Endometrium (tissue), 2 donors: ENCODE data around the gene KCNIP1.

Experiments used
- FAIRE-seq: peaks from 2 replicates; lab custom pipeline; 2012; peaks lifted over from hg19 to GRCh38; lab: Jason Lieb, UNC
- donor health status: control.
- donor health status: control.

KCNIP1 gene

DNA sequence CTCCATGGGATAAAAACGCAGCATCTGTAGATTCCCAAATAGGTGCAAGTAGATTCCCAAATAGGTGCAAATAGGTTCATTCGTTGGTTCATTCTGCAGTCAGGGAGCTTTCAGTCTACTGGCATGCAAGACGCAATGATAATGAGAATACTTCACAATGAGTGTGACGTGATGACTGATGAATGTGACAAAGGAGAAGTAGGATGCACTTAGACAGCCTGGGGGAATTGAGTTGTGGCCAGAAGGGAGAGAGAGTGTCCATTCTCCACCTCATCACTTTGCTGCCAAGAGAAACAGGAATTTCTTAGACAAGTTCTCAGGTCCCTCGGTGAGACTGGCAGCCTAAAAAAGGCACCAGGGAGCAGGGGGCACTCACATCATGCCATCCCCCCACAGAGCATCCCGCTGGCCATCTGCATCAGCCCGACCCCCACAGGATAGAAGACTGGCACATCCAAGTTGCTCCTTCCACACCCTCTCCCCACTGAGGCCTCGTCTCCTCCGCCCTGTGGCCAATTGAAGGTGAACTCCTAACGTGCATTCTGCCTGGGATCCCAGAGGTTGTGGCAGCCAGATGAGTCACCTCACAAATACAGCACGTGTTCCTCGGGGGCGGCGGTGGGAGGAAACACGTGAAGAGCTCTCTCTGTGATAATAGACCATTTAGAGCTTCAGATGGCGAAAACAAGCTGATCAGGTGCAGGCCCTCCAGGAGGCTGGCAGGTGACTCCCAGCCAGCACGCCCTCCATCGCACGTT lies 19.9 kb upstream of the KCNIP1 start:
- FAIRE-seq = no peak

DNA sequence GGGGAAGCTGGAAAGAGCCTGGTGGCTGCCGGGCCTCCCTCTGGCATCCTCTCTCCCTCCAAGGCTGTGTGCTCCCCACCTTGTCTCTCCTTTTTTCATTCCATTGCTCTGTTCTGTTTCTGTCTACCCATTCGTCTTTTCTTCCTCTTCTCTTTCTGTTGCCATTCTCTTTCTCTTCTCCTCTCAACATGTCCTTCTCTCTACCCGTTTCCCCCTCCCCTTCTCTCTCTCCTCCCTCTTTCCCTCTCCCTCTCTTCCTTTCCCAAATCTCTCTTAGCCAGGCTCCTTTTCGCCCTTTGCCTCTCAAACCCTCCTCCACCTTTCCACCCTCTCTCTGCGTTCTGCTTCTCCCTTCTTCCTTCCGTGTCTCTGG lies 19.4 kb upstream of the KCNIP1 start:
- no peak for FAIRE-seq

DNA sequence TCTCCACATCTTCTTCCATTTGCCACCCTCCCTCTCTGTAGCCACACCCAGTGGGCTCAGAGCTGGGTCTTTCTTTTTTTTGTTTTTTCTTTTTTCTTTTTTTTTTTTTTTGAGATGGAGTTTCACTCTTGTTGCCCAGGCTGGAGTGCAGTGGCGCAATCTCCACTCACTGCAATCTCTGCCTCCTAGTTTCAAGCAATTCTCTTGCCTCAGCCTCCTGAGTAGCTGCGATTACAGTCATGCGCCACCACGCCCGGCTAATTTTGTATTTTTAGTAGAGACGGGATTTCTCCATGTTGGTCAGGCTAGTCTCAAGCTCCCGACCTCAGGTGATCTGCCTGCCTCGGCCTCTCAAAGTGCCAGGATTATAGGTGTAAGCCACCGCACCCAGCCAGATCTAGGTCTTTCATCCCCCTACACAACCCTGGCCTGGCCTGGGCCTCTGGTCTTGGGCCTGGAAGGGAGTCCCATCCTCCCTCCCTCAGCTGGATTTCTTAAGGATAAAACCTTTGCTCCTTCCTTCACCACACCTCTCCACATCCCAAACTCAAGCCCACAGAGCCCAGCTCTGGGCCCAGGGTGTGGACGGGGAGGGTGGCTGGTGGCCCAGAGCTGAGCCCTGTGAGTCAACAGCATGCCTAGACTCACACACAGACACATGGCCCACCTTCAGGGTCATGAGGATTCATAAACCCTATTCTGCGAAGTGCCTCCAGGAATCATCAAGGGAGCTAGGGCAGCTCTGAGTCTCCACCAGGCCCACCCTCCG lies 18.8 kb upstream of the KCNIP1 start:
- FAIRE-seq = no peak

DNA sequence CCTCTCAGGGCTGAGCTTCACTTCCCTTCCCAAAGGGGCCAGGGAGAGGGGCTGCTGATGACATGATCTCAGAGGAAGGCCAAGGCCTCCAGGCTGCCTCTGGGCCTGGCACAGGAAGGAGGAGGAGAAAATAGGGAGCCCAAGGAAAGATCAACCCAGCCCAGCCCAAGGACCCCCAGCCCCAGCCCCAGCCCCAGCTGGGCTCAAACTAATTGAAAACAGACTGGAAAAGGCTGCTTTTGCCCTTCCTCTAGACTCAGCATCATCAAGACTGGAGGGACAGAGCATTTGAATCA lies 18.3 kb upstream of the KCNIP1 start:
- no peak for FAIRE-seq

DNA sequence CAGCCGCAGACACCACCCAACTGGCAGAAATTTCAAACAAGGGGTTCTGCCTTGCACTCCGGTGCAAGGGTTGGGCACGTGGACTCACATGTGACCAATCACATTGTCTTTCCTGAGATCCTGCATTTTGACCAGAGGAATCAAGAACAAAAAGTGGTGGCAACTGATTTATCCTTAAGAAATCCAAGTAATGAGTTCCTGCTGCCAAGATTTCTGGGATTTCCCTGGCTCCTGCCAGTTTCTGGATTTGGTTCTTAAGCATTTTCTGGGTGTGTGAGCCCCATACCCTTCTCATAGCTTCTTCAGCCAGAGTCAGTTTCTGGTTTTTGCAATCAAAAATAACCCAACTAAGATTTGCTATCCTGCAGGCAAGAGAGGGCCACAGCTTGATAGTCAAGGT lies 17.4 kb upstream of the KCNIP1 start:
- FAIRE-seq = no peak

DNA sequence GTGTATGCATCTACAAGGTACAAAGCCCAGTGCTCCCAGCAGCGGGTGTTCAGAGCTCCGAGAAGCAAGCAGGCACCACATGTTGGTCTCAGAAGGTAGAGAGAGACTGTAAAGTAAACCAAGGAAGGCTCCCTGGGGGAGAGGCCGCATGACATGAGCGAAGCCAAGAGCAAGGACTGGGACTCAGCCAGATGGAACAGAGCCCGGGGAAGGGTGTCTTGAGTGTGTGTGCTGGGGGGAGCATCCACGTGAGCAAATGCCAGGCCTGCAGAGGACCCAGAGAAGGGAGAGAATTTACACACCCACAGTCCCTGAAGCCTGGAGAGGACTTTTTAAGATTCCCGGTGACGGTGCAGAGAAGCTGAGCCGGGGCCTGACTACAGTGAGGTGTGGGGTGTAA lies 15.2 kb upstream of the KCNIP1 start:
- no peak for FAIRE-seq

DNA sequence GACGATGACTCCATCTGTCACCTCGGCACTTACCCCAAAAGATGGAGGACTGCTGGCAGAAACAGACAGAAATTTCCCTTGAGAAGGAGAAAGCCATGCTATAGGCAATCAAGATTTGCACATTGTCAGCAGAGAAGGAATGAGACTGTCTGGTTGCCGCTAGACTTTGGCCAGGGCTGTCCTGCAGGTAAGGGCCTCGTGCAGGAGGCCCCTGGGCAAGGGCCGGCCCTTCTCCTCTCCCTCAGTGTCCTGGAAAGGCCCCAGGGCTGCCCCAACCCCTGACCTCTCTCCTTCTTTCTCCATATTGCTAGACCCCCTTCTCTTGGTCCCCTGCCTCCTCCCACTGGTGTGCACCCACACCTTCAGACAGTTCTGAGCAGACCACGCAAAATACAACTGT lies 14.6 kb upstream of the KCNIP1 start:
- FAIRE-seq = no peak

DNA sequence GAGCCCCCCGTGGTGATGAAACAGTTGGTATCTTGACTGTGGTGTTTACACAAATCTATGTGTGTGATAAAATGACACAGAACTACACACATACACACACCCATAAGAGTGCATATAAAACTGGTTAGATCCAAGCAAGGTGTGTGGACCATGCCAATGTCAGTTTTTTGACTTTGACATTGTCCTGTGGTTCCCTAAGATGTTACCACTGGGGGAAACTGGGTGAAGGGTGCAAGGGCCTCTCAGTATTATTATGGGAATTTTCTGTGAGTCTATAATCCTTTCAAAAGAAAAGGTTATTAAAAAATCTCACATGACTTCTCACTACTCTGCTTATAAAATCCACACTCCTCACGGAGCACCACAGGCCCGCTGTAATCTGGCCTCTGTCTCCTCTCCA lies 13.4 kb upstream of the KCNIP1 start:
- no peak for FAIRE-seq

DNA sequence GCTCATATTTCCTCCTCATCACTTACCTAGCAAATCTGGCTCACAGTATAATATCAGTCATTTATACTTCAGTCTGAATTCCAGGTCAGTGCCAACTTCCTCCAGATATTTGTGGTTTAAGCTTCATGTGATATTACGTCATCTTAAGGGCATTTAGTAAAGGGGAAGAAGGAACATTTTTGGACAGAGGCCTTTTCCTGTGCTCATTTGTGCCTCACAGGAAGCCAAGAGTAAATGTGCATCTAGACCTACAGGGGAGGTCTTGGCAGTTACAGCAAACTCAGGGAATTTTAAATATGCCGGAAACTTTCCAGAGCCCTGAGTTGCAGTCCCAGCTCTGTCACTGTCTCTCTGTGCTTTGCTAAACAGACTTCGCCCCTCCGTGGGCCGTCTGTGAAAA lies 12.3 kb upstream of the KCNIP1 start:
- FAIRE-seq = no peak

DNA sequence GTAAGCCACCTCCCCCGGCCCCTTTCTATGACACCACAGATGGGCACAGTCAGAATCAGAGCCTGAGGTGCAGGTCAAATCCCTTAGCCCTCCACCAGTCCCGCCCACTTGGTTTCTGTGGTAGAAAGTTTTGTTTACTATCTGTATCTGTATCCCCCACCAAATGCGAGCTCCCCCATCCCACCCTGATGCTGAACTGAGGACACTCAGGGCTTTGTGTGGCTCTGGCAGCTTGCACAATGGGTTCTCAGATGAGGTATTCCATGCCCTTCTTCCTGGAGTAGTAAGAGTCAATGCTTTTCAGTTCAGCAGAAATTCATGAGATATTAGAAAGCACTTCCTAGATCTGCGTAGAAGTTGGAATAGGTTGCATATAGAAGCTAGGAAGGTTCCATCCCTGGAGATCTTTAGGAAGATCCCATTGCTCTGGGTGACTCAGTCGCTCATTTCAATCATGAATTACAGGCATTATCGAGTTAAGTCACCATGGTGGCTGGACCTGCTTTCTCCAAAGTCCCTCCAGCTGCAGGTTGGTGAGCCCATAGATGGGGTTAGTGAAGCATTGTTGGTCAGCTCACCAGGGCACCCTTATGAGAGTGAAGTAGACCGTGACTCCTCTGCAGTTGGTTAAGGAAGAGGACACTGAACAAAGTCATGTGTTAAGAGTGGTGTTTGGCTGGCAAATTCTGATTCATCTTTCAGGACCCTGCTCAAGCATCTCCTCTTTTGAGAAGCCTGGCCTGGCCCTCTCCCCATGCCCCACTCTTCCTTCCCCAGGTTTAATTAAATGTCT lies 10.6 kb upstream of the KCNIP1 start:
- FAIRE-seq = no peak

DNA sequence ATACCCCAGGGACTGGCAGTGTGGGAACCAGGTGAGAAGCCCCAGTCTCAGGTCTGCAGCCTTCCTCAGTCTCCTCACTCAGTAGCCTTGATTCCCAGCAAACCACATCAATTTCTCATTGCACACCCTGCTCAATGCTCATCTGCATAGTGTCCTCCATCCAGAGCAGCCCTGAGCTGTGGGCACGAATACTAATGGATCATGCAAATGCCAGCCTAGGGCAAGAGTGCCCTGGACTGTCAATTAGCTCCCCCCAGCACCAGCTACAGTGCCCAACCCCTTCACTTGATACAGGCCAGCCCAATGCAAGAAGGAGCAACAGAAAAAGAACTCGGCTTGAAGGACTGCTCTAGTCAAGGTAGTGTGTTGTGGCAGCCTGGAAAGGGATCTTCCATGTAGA lies 9.8 kb upstream of the KCNIP1 start:
- no peak for FAIRE-seq

DNA sequence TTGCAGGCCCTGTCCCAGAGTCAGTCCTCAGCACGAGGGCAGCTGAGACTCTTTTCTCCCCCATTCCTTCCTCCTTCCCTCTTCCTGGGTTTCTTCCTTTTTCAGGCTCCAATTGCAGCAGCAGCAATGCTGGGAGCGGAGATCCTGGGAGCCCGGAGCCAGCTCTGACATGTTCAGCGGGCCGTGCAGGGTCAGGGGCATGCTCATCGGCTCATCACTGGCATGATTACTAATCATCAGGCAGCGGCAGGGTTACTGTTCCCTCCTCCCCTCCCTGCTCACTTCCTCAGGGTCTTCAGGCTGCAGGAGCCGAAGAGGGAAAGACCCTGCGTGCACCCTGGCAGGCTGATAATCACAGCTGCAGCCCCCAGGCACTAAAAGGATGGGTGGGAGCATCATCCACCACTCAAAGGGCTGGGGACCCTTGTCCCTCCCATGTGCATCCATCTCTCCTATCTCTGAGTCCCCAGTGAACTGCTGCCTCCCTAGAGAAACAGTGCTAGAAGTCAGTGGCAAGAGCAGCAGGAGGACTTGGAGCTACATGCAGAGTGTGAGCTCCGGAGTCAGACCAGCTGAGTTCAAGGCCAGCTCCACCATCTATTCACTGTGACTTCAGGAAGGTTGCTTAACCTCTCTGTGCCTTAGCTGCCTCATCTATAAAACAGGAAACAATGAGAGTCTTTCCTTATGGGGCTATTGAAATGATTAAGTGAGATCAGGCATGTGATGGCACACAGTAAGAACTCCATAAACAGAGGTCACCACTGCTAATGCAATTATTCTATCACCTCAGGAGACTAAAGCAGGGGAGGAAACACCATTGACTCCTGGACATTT lies 7.8 kb upstream of the KCNIP1 start:
- FAIRE-seq = no peak

DNA sequence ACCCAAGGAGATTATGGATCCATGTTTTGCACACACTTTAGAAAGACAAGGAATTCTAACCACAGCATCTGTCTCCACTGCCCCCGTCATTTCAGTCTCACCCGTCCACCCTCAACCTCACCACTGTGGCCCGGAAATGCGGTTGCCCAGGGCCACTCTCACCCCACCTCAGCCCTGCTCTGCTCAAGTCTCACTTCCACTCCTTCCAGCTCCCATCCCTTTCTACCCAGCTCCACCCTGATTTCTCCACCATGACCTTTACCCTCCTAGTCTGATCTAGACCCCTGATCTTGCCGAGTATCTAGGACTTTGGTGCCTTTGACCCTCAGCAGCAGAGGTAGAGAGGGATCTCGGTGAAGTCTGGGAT lies 7.2 kb upstream of the KCNIP1 start:
- FAIRE-seq = no peak

DNA sequence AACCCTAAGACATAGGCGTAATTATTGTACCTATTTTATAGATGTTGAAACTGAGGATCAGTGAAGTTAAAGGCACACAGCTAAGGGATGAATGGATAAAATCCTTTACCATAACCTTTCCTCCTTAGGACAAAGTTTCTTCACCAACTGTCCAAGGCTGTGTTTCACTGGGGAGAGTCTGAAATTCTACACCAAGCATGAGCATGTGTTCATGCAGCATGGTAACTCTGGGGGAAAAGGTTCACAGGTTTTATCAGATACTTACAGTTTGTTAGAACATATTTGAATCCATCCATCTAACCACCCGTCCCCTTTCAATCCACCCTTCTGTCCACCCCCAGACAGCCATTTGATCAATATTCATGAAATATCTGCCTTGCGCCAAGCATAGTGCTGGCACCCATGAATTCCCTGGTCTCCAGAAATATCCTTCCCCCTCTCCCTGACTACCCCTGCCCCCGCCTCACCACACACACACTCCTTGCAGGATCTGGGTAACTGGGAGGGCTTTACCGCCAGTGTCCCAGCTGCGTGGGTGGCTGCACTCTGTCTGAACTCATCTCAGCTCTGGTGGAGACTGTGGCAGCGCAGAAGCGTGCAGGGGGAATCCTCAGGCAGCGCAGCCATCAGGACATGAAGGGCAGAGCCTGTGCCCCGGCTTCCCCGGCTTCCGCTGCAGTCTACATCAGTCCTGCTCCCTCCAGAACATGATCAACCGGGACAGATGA lies 6.3 kb upstream of the KCNIP1 start:
- no peak for FAIRE-seq

DNA sequence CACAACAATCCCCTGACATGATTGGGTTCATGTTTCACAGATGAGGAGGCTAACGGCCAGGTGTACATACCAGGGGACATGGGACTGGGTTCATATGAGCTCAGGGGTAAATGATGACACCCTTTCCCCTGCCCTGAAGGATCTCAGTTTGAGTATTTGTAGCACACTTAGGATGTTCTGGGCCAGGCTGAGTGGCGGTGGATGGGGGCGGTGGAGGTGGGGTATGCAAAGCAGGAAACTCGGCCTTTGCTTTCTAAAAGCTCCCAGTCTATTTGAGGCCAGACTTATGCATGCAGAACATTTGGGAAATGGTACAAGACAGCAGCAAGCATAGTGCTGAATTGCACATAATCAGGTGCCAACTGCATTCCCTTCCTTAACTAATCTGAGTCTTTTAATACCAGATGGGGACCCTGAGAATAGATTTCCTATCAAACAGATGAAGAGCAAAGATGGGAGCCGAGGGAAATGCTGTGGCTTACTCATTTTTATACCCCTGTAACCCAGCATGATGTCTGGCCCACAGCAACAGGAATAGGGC lies 4.9 kb upstream of the KCNIP1 start:
- no peak for FAIRE-seq

DNA sequence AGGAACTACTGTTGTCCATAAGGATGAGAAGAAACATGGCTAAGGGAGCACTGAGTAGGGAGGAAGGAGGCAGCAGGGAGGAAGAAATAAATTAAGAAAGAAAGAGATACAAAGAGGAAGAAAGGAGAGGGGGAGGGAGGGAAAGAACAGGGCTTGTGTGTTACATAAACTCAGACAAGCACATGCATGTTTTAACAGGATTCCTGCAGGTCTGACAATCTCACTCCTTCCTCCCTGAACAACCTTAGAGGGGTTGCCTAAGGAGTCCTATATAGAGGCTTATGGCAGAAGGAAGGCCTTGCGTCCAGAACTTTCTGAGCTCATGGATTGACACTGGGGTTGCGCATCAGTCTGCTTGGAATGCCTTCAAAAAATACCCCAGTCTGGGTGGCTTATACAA lies 4.2 kb upstream of the KCNIP1 start:
- no peak for FAIRE-seq

DNA sequence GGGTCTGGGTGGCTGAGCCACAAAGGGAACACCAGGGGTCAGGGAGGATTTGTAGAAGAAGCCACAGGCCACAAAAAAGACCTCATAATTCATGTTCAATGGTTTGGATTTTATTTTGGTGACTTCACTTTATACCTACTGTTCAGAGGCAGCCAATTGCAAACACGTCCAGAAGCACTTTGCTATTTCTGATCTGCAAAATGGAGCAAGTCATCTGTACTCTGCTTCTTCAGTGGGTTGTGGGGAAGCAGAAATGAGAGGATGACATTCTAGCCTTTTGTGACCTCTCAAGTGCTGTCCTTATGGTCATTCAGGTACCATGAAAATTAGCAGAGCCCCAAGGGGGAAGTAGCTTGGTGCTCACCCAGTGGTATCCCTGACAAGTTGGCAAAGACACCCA lies 2.5 kb upstream of the KCNIP1 start:
- no peak for FAIRE-seq

DNA sequence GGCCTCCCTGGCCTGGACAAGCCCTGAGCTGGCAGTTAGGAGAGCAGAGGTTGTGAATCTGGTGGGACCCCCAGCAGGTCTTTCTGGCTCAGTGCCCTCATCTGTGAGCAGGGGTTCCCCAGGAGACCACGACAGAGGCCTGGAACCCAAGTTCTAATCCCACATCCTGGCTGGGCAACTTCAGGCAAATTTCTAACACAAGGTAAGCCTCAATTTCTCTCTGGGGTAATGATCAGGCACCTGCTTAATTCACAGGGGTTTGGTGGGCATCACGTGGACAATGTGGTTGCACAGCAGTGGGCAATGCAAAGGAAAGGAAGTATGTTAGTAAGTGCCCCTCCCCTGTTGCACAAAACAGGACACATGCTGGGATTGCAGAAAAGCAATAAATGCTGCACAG lies 1.9 kb upstream of the KCNIP1 start:
- FAIRE-seq = no peak

DNA sequence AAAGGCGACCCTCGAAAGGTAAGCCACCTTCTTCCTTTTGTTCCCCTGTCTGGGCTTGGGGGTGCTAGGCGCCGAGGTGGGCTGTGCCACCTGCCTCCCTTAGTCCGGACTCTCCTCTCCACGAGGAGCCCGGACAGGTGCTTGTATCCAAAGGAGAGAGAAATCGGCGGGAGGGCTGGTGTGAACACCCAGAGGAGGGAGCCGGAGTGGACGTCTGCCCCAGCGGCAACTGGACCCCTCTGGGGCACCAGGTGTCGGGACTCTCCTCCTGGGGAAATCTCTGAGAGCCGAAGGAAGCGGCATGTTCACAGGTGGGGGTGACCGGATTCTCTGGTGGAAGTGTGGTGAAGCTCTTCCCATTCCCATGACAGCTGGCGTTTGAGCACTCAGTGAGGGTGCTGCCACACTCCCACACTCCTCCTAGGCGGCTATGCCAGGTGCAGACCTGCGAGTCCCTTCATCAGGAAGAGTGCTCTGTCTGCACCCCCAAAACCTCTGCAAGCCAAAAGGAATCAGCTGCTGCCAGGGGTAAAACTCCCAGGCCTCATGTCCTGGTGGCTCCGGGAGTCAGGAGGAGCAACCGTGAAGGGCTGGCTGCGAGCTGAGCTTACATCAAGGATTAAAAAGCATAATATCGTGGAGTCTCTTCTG lies 921 bp downstream of the KCNIP1 start:
- FAIRE-seq = no peak

DNA sequence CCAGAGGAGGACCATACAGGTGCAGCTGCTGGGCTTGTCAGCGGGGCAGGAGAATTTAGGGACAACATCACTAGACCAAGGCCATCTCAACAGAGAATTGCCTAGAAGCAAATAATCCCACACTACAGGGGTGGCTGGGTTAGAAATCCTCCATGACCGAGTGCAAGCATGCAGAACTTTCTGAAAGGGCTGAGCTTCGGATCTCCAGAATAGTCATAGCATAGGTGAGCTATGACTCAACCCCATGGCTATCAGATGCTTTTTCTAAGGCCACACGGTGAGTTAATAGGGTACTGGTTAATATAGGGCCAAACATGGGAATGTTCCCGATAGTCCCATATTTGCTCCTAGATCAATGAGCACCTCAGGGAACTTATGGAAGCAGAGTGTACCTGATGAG lies 4.2 kb downstream of the KCNIP1 start:
- no peak for FAIRE-seq
